Smooth muscle cell (in vitro differentiated cells): ENCODE measurements around the gene WWOX. TPM values are rescaled to one million over a fixed set of nuclear protein-coding genes. Genes with fewer than 3 reads are reported as not detected.

Experiments
- DNase-seq: peaks from one replicate; lab custom pipeline; 2025; ENCODE audit not compliant: unreplicated experiment; lab: John Stamatoyannopoulos, UW
- H2AFZ ChIP-seq: fragments of 200-600 bp; sonication (generic); 2 replicates; pipeline ENCODE4 v1.6.0; 2016; ENCODE audit warnings: antibody characterized with exemption, low read depth, mild to moderate bottlenecking
- H3F3A ChIP-seq: fragments of 200-600 bp; sonication (generic); 2 replicates; pipeline ENCODE4 v1.6.0; 2017; ENCODE audit warnings: antibody characterized with exemption, low read depth
- H3K27ac ChIP-seq: fragments of 200-600 bp; sonication (generic); 2 replicates; pipeline ENCODE4 v1.5.1; 2016; ENCODE audit warnings: low read depth, mild to moderate bottlenecking
- H3K27me3 ChIP-seq: fragments of 200-600 bp; sonication (generic); 2 replicates; pipeline ENCODE4 v1.6.1; 2016; ENCODE audit warnings: low read depth, mild to moderate bottlenecking
- H3K36me3 ChIP-seq: fragments of 200-600 bp; sonication (generic); 2 replicates; pipeline ENCODE4 v1.5.1; 2016; ENCODE audit warnings: low read depth
- H3K4me1 ChIP-seq: fragments of 200-600 bp; sonication (generic); 2 replicates; pipeline ENCODE4 v1.5.1; 2016; ENCODE audit warnings: low read depth
- H3K4me2 ChIP-seq: fragments of 200-600 bp; sonication (generic); 2 replicates; pipeline ENCODE4 v1.6.0; 2016; ENCODE audit warnings: mild to moderate bottlenecking
- H3K4me3 ChIP-seq: fragments of 200-600 bp; sonication (generic); 2 replicates; pipeline ENCODE4 v1.5.1; 2016; ENCODE audit warnings: mild to moderate bottlenecking
- H3K79me2 ChIP-seq: fragments of 200-600 bp; sonication (generic); 2 replicates; pipeline ENCODE4 v1.6.0; 2016; ENCODE audit warnings: low read depth, mild to moderate bottlenecking
- H3K9ac ChIP-seq: fragments of 200-600 bp; sonication (generic); 2 replicates; pipeline ENCODE4 v1.6.0; 2016; ENCODE audit warnings: low read depth
- H3K9me3 ChIP-seq: fragments of 200-600 bp; sonication (generic); replicated peaks from 2 replicates; pipeline ENCODE4 v1.5.1; 2016; ENCODE audit warnings: low read depth
- H4K20me1 ChIP-seq: fragments of 200-600 bp; sonication (generic); 2 replicates; pipeline ENCODE4 v1.6.0; 2016; ENCODE audit warnings: low read depth
- WGBS: methylation state at CpG from one replicate; pipeline ENCODE4 v1.1.7; 2016; ENCODE audit warnings: low lambda C conversion rate; 5-methylcytosine and 5-hydroxymethylcytosine counted together
- polyA plus RNA-seq: library from polyadenylated mRNA; unstranded; fragments of >200 nt; fragmentation: Nextera tagmentation; extraction: Ambion mirVana; gene quantifications from 2 replicates; pipeline ENCODE4 v1.2.1, GENCODE V29; 2016
- total RNA-seq: library from RNA; depleted of rRNA; stranded (reverse); fragments of >200 nt; gene quantifications from 2 replicates; pipeline ENCODE4 v1.2.3, GENCODE V29; 2014
- TF ChIP-seq, protein P1 (sequence below): fragments of 200-600 bp; sonication (generic); IDR thresholded peaks from 2 replicates; pipeline ENCODE4 v1.5.1; 2017; ENCODE audit warnings: borderline replicate concordance, mild to moderate bottlenecking, antibody characterized with exemption; ENCODE audit not compliant: insufficient read depth, poor library complexity, severe bottlenecking

WWOX gene
- total and polyA plus RNA-seq, 2 experiments from 2014 or later = 7.5 to 14.0 TPM

DNA sequence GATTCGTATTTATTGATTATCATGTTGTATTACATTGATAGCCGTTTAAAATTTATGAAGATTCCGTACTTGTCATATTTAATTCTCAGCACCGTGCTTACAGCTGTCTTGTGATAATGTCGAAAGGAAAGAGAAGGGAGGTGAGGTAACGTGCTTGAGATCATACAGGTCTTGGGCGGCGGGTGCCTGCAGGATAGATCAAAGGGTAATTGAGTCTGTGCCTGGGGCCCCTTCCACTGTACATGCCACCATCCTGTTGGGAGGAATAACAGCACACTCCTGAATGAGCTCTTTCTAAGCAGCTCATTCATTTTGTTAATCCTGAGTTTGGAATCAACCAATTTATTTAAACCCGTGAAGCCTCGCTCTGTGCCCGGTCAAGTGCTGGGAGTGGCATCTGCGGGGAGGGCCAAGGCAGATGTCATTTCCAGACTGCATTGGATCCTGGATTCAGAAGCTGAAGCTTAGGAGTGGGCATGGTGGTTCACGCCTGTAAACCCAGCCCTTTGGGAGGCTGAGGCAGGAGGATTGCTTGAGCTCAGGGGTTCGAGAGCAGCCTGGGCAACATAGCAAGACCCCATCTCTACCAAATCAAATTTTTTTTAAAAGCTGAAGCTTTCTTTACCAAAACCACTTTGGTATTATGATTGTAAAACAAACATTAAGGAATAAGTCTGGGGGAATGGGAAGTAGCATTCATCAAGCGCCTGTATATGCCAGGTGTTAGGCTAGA, 25.8 kb downstream of the WWOX start:
- Histone ChIP-seq H4K20me1 (no peaks in the 10 kb centered on the region), H3K4me3 (no peak overlapping the region), H3K27ac (no peak overlapping the region), H3K4me1 (no peaks in the 10 kb centered on the region), H3K27me3 (no peaks in the 10 kb centered on the region), H3F3A (no peaks in the 10 kb centered on the region), H2AFZ (no peak overlapping the region), H3K4me2 (no peak overlapping the region), H3K36me3 (no peaks in the 10 kb centered on the region), H3K9ac (no peak overlapping the region), H3K79me2 (no peaks in the 10 kb centered on the region), H3K9me3 (no peaks in the 10 kb centered on the region)
- no peak for DNase-seq
- 92% methylated on average over 15 of the region's 15 CpGs for WGBS
- TF ChIP-seq, protein P1, sequence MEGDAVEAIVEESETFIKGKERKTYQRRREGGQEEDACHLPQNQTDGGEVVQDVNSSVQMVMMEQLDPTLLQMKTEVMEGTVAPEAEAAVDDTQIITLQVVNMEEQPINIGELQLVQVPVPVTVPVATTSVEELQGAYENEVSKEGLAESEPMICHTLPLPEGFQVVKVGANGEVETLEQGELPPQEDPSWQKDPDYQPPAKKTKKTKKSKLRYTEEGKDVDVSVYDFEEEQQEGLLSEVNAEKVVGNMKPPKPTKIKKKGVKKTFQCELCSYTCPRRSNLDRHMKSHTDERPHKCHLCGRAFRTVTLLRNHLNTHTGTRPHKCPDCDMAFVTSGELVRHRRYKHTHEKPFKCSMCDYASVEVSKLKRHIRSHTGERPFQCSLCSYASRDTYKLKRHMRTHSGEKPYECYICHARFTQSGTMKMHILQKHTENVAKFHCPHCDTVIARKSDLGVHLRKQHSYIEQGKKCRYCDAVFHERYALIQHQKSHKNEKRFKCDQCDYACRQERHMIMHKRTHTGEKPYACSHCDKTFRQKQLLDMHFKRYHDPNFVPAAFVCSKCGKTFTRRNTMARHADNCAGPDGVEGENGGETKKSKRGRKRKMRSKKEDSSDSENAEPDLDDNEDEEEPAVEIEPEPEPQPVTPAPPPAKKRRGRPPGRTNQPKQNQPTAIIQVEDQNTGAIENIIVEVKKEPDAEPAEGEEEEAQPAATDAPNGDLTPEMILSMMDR = no peak

DNA sequence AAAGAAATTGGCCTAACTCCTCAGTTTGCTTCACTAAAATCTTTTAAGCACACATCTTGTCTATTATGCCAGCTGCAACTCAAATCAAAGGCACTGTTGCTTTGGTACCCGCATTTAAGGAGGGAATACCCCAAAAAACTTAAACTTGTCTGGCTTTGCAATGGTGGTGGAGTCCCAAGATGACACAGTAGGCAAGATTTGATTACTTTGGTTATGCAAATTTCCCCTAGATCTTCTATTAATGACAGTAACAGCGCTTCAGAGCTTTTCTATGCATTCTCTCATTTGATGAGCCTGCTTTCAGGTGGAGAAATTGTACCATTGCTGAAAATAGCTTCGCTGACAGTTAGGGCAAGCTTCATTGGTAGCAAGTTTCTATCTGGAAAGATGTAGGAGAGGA, 27.2 kb downstream of the WWOX start:
- Histone ChIP-seq H3K4me2 (no peak overlapping the region), H3K27me3 (no peaks in the 10 kb centered on the region), H3F3A (no peaks in the 10 kb centered on the region), H4K20me1 (no peaks in the 10 kb centered on the region), H3K27ac (no peak overlapping the region), H3K4me3 (no peak overlapping the region), H3K9ac (no peak overlapping the region), H3K9me3 (no peaks in the 10 kb centered on the region), H2AFZ (no peak overlapping the region), H3K79me2 (no peaks in the 10 kb centered on the region), H3K36me3 (no peaks in the 10 kb centered on the region), H3K4me1 (no peaks in the 10 kb centered on the region)
- TF ChIP-seq, protein P1 = no peak
- 96% methylated on average over 3 of the region's 3 CpGs for WGBS
- no peak for DNase-seq

DNA sequence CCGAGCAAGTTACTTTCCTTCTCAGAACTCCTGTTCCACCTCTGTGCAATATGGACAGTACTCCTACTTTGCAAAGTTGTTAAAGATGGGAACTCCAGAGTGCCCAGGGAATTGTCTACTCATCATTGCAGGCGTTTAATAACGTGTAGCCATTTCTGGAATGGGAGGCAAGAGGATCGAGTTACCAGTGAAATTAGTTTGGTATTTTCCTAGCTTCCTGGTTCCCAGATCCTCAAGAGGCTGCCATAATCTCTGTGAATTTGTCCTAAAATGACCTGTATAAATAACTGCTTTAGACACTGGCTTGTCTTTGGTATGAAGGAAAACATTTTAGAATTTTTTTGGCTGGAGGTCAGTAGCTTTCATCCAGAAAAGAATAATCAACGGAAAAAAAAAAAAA, 27.7 kb downstream of the WWOX start:
- WGBS = 66% methylated on average over 5 of the region's 5 CpGs
- H3K4me3 ChIP-seq = no peak overlapping the region

More for the DNA sequence above, 27.7 kb downstream of the WWOX start:
- Histone ChIP-seq H3K36me3 (no peaks in the 10 kb centered on the region), H4K20me1 (no peaks in the 10 kb centered on the region), H3F3A (no peaks in the 10 kb centered on the region), H3K4me2 (no peak overlapping the region), H2AFZ (no peak overlapping the region), H3K27me3 (no peaks in the 10 kb centered on the region), H3K9me3 (no peaks in the 10 kb centered on the region), H3K4me1 (no peaks in the 10 kb centered on the region), H3K9ac (no peak overlapping the region), H3K79me2 (no peaks in the 10 kb centered on the region), H3K27ac (no peak overlapping the region)
- DNase-seq = no peak
- TF ChIP-seq, protein P1 = no peak
